GM20000 (cell line): ENCODE data around the gene SH3RF2.

Experiments used
- DNase-seq: peaks from one replicate; pipeline ENCODE4 v3.0.0; 2012; ENCODE audit warnings: low spot score
- CTCF ChIP-seq: IDR thresholded peaks from 2 replicates; pipeline ENCODE4 v1.5.1; 2012; ENCODE audit warnings: mild to moderate bottlenecking, control low read depth; ENCODE audit errors: extremely low read depth, missing control alignments

Gene SH3RF2

DNA sequence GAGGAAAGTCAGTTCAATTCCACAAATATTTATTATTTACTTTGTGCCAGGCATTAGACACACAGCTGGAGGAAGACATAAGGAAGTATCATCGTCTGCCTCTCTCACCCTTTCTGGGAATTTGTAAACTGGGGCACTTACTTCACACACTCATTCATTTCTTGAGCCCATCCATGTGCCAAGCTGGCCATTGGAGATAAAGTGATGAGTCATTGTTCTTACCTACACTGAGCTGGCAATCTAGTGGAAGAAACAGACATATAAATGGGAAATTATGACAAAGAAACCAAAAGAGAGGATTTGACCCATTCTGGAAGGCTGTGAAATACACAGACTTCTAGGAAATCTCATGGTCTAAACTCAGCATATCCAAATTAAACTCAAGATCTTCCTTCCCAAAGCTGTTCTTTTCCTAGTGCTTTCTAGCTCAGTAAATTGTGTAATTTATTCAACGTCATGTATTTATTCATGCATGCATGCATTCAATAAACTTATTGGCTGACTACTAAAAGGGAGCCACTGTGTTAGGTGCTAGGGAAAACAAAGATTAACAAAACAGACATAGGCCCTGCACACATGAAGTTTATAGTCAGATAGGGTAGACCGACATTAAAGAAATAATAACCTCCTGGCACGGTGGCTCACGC lies 65.3 kb downstream of the SH3RF2 start:
- no peak for TF ChIP-seq CTCF
- no peak for DNase-seq

- no peak for TF ChIP-seq CTCF
- no peak for DNase-seq
Observed at GRCh38 chr5:146002491-146002890, 66.1 kb downstream of the SH3RF2 start.

GRCh38 chr5:146003852-146004251 lies 67.5 kb downstream of the SH3RF2 start:
- TF ChIP-seq CTCF, result no peak

DNA sequence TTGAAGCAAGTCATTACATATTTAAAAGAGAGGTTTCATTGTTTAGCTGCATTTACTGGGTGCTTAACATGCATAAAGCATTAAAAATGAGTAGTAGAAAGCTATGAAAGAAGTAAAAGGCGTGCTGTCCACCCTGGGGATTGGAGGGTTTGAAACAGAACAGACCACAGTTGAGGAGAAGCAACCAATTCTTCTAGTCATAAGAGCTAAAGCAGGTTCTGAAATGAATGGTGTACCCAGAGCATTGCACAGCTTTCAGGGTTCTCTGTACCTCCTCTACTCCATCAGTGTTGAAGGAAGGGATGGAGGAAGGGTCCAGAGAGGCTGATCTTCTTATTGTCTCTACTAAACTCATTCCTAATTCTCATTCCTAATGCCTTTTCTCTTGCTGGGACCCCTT lies 68.9 kb downstream of the SH3RF2 start:
- TF ChIP-seq CTCF, result no peak
- DNase-seq, result no peak

More at GRCh38 chr5:146003852-146004251, 67.5 kb downstream of the SH3RF2 start:
- no peak for DNase-seq

GRCh38 chr5:146005723-146006122 lies 69.3 kb downstream of the SH3RF2 start:
- no peak for DNase-seq
- TF ChIP-seq CTCF, result no peak

- no peak for TF ChIP-seq CTCF
- DNase-seq, result no peak
Observed at GRCh38 chr5:146006470-146007190, 70.3 kb downstream of the SH3RF2 start.

DNA sequence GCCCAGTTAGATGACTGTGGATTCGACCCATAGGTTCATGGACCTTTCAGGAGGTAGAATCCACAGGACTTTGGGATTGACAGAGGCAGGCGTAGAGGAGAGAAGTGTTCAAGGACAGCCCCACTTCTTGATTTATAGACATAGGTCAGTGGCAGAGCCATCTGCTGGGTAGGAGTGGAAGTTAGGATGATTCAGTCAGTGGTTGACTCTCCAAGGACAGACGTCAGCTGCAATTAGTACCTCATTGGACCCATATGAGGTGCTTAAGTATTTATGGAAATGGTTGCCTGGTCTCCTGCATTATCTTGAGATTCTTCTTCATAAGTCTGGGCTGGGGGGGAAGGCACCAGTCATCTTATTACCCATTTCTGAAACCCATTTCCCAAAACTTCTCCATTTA lies 70.9 kb downstream of the SH3RF2 start:
- DNase-seq, result no peak
- TF ChIP-seq CTCF, result no peak
